Measurements from ENCODE around the gene POTEI. TPM values are rescaled to one million over a fixed set of nuclear protein-coding genes. Genes with fewer than 3 reads are reported as not detected.
"Not testable (repeated sequence)": the region's sequence is repeated elsewhere in the genome, so short reads cannot be mapped to it uniquely, and the experiment has no call there.

The POTEI gene
- 0.08 TPM for polyA plus RNA-seq (2012; ENCODE audit: insufficient read depth, insufficient read length, low read depth)

DNA sequence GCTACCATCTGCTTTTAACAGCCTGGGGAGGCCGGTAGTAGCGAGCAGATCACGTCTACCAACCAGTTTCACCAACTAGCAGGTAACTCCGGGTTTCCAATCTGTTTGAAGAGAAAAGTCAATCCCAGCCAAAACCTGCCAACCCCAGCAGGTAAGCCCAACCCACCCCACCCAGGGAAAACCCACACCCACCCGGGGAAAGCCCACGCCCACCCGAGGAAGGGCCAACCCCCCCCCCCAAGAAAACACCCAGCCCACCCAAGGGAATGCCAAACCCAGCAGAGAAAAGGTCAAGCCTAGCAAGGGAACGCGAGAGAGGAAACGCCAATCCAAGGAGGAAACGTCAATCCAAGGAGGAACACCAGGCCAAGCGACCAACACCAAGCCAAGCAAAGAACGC lies at the start of gene POTEI:
POTEI (minus strand) TSS at position 101 of the 400 bp plus-strand sequence; CDS start at position 8, 93 bp downstream.
- H3K36me3 ChIP-seq; H3K9me3 ChIP-seq; H3K4me1 ChIP-seq; DNase-seq; H3K4me3 ChIP-seq (ENCODE audit: low read depth, low read length); H3K27me3 ChIP-seq: not testable (repeated sequence)

DNA sequence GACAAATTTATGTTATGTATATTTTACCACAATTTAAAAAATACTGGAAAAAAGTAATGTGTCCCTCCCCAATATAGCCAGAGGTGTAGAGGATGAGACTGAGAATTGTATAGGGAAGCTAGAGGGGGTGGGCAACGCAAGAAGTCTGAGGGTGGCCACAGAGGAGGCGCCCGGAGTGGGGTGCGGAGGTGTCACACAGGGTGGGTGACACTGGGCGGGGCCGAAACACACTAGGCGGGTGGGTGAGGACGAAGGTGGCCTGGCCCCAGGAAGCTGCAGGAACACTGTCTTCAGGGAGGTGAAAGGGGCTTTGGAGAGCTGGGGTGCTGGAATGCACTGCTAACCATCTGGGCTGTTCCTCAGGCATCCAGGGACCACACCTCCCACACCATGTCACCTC lies 47.3 kb upstream of the POTEI start:
- not testable (repeated sequence) for DNase-seq; H3K4me1 ChIP-seq; H3K9me3 ChIP-seq; H3K36me3 ChIP-seq; H3K27me3 ChIP-seq; H3K4me3 ChIP-seq (ENCODE audit: low read depth, low read length)

DNA sequence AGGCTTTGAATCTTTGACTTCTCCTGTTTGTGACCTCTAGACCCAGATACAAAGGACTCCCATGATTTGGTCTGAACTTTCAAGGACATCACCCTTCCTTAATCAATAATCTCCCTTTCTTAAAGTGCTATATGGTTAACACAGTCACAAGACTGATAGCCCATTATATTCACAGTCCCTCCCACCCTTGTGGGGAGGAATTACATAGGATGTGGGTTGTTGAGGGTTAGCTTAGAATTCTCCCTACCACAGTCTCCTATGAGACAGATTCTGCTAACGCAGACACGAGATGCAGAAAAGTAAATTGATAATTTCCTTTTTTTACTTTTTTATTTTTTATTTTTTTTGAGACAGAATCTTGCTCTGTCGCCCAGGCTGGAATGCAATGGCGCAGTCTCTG lies 45.0 kb upstream of the POTEI start:
- not testable (repeated sequence) for H3K9me3 ChIP-seq; H3K4me3 ChIP-seq (ENCODE audit: low read depth, low read length); H3K4me1 ChIP-seq; DNase-seq; H3K27me3 ChIP-seq; H3K36me3 ChIP-seq

DNA sequence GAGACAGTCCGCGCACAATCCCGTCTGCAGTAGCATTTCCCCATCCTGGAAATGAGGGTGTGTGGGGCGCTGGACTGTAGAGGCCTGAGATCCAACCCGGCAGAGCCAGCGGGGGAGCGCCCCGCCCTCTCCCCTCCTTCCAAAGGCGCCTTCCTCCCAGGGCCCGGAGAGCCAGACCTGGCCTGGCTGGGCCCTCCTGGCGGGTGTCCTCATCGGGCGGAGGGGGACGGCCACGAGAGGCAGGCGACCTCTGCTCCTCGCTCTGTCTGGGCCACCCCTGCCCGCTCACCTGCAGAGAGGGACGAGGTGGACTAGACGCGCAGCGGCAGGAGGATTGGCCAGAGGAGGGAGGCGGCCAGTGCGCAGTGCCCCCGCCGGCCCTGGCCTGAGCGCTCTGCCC lies 40.3 kb upstream of the POTEI start:
- H3K27me3 ChIP-seq; H3K4me3 ChIP-seq (ENCODE audit: low read depth, low read length); DNase-seq: not testable (repeated sequence)

DNA sequence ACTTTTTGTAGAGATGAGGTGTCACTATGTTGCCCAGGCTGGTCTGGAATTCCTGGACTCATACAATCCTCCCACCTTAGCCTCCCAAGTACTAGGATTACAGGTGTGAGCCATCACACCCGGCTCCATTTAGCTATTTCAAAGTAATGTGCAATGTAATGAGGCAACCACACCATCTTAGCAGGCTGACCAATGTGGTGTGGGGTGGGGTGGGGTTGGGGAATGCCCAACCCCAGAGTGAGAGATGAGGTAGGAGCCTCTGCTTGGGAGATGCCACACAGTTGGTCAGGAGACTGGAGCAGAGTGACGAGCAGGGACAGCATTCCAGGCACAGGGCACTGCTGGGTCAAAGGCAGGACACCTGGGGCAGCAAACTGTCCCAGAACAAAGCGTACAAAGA lies 39.3 kb upstream of the POTEI start:
- H3K27me3 ChIP-seq; H3K36me3 ChIP-seq; DNase-seq; H3K4me3 ChIP-seq (ENCODE audit: low read depth, low read length); H3K9me3 ChIP-seq; H3K4me1 ChIP-seq: not testable (repeated sequence)

More for the DNA sequence above, 40.3 kb upstream of the POTEI start:
- H3K36me3 ChIP-seq, H3K9me3 ChIP-seq, H3K4me1 ChIP-seq: not testable (repeated sequence)

DNA sequence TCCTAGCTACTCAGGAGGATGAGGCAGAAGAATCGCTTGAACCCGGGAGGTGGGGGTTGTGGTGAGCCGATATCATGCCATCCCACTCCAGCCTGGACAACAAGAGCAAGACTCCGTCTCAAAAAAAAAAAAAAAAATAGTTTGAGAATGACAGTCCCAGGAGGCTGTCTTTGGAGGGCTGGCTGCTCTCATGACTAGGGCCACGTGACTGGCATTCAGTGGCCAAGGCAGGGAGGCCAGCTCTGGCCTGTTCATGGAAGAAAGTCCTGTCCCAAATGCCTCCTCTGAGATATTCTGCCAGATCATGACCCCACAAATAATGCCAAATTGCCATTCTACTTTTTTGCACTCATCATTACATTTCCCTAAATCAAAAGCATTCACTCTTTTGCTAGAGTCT lies 35.9 kb upstream of the POTEI start:
- H3K36me3 ChIP-seq; H3K4me1 ChIP-seq; H3K9me3 ChIP-seq; DNase-seq; H3K4me3 ChIP-seq (ENCODE audit: low read depth, low read length); H3K27me3 ChIP-seq: not testable (repeated sequence)

DNA sequence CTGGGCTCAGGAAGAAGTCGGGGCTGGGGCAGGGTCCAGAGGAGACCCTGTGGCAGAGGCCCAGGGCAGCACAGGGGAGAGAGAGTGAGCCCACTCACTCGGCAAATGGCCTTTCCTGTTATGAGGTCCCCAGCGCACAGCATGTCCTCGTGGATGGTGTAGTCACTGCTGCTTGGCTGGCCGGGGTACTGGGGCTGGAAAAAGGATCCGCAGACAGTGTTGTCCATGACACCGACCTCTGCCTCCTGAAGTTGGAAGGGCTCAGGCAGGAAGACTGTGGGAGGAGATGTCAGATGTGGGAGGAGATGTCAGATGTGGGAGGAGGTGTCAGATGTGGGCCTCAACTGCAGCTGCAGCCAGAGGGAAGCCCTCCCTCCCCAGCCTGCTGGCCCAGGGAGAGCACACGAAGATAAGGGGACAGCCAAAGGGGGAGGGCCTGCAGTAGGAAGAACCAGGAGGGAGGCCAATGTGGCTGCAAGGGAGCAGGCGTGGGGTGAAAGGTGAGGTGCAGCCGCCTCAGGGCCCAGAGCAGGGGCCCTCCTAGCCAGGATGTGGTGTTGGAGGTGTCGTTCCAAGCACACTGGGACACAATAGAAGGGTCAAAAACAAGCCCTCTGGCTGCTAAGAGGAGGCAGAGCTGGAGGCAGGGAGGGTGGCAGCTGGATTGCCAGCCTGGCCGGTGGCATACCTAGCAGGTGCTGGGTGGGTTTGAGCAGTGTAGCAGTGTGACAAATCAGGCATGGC lies 34.8 kb upstream of the POTEI start:
- not testable (repeated sequence) for H3K27me3 ChIP-seq; H3K4me1 ChIP-seq; H3K4me3 ChIP-seq (ENCODE audit: low read depth, low read length); H3K9me3 ChIP-seq; DNase-seq; H3K36me3 ChIP-seq

DNA sequence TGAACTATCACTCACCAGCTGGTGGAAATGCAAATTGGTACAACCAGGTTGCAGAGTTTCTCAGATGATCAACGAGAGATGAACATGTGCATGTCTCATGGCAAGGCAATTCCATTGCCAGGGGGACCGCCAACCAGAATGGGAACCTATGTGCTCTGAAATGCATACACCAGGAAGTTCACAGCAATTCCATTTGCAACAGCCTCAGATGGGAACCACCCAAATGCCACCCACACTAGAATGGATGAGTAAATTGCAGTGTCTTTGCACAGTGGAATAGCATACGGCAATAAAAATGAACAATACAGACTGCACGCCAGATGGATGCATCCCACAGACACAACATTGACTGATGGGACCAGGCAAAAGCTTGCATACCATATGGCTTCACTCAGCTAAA lies 33.7 kb upstream of the POTEI start:
- not testable (repeated sequence) for H3K9me3 ChIP-seq; H3K27me3 ChIP-seq; DNase-seq; H3K4me1 ChIP-seq; H3K36me3 ChIP-seq; H3K4me3 ChIP-seq (ENCODE audit: low read depth, low read length)

DNA sequence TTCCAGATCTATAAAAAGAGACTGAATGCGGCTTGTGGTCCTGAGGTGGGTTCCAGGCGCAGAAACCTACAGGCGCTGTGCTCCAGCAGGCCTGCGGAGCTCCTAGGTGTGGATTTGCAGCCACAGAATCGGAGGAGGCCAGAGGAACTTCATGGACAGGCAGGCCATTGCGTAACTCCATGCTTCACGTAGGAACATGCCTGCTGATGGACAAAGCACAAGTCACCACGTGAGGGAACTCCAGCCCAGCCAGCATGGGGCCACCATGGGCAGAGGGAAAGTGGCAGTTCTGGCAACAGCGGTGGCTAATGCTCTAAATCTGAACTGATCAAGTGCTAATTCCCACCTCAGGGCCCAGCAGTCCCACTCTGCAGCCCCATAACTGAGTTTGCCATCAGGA lies 29.1 kb upstream of the POTEI start:
- H3K36me3 ChIP-seq; H3K9me3 ChIP-seq; H3K4me3 ChIP-seq (ENCODE audit: low read depth, low read length); H3K4me1 ChIP-seq; H3K27me3 ChIP-seq; DNase-seq: not testable (repeated sequence)

DNA sequence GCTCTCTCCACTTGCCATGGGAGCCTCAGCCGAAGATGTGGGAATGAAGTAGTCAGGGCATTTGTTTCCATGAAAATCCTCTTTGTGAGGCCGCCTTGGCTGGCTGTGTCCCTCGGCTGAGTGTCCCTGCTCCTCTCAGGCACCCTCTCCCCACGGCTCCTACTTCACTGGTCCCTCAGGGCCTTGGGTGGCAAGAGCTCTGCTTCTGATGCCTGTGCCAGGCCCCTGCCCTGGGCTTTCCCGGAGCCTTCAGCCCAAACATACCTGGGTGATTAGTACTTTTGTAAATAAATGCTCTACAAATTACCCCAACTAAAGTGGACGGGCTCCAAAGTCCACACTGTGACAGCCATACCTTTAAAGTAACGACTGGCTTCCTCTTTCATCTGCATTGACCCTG lies 27.5 kb upstream of the POTEI start:
- not testable (repeated sequence) for H3K4me1 ChIP-seq; H3K4me3 ChIP-seq (ENCODE audit: low read depth, low read length); DNase-seq; H3K27me3 ChIP-seq; H3K9me3 ChIP-seq; H3K36me3 ChIP-seq

DNA sequence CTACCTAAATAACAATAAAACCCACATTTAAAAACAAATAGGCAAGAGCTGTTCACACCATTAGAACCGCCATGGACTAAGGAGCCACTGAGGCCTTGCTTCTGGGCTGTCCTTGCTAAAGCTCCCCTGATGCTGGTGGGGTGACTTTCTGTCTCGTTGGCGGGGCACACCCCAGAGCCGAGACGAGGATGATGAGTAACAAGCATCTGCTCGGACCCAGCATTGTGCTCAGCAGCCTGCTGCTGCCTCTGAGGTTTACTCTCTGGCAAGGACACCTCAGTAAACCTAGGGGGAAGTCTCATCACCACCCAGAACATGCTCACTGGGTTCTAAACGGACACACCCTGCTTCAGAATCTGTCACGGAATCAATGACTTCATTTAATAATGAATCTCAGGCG lies 22.5 kb upstream of the POTEI start:
- H3K36me3 ChIP-seq; H3K4me3 ChIP-seq (ENCODE audit: low read depth, low read length); H3K4me1 ChIP-seq; H3K27me3 ChIP-seq; DNase-seq; H3K9me3 ChIP-seq: not testable (repeated sequence)

DNA sequence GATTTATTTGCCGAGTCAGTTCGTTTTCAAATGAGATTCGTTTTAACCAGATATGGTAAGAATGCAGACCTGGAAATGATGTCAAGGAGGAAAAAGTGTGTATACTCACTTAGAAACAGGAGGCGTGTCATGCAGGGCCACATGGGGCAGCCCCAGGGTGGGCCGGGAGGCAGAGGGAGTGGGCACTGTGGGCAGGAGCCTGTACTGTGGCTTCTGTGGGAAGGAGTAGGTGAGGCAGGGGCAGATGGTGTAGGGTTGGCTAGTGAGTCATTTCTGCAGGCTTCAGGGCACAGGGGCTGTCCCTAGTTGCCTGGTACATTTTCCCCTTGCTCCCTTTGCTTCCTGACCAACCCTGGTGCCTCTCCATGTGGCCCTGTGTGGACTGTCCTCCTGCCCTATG lies 22.1 kb upstream of the POTEI start:
- not testable (repeated sequence) for DNase-seq; H3K36me3 ChIP-seq; H3K4me1 ChIP-seq; H3K9me3 ChIP-seq; H3K4me3 ChIP-seq (ENCODE audit: low read depth, low read length); H3K27me3 ChIP-seq

DNA sequence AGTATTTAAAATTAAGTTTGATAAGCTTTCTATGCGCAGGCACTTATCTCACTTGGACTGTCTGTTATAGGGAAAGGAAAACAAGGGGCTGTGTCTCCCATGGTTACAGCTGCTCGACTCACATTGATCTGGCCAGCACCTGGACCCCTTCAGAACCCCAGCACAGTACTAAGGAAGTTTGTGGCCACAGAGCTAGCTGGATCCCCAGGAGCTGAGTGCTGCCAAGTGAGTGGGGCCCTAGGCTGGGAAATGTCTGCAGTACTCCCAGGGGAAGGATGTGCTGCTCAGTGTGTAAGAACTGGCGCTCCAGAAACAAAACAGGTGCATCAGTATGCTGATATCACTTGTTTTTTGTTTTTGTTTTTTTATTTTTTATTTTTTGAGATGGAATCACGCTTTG lies 21.1 kb upstream of the POTEI start:
- not testable (repeated sequence) for DNase-seq; H3K9me3 ChIP-seq; H3K27me3 ChIP-seq; H3K4me3 ChIP-seq (ENCODE audit: low read depth, low read length); H3K4me1 ChIP-seq; H3K36me3 ChIP-seq

DNA sequence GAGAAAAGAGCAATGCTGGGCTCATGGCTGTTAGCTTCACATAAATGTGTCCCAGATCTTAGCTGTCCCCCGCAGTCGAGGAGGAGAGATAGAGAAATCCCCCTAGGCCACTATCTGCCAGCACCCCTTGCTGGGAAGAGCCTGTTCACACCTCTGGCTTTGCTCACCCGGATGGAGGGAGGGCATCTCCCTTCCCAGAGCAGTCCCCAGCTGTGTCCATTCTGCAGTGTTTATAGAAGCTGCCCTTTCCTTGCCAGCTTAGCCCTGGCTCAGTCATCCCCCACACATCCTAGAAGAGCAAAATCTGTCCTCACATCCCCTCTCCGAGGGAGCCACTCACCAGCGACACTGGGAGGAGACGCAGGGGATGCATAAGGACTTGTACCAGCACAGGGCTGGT lies 20.4 kb upstream of the POTEI start:
- H3K36me3 ChIP-seq; H3K9me3 ChIP-seq; H3K4me1 ChIP-seq; H3K4me3 ChIP-seq (ENCODE audit: low read depth, low read length); H3K27me3 ChIP-seq; DNase-seq: not testable (repeated sequence)

DNA sequence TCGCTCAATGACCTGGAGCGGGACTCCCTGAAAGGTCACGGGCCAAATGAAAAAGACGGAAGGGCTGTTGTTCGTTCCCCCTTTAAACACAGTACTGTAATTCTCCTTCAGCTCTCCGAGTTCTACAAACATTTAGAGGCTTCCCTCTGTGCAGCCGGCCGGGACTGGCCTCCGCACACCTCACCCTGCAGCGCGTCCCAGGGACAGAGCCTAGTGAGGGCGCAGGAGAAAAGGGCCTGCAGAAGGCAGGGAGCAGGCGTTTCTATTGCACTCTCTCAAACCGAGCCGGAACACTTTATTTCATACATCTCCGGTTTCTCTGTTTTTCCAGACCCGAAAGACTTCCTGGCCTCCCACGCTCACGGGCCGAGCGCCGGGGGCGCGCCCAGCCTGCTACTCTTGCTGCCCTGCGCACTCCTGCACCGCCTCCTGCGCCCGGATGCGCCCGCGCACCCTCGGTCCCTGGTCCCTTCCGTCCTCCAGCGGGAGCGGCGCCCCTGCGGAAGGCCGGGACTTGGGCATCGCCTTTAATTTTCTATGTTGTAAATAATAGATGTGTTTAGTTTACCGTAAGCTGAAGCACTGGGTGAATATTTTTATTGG lies 18.3 kb upstream of the POTEI start:
- H3K4me1 ChIP-seq; H3K9me3 ChIP-seq; H3K4me3 ChIP-seq (ENCODE audit: low read depth, low read length); H3K36me3 ChIP-seq; DNase-seq; H3K27me3 ChIP-seq: not testable (repeated sequence)

DNA sequence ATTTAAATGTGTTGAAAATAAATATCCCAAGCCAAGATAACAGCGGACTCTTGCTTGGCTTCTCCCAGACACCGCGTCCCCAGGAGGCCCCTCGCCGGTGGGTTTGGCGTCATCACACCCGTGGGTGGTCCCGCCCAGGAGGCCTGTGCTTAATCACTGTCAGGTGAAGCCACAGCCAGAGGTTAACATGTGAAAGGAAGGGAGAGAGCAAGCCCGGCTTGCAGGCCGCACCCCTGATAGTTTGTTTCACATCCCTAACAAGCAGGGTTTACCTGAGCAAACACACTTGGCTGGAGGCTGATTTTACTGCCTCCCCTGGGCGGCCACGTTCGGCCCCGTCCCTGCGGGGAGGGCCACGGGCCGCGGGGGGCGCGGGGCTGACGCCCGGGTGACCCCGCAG lies 13.3 kb upstream of the POTEI start:
- not testable (repeated sequence) for DNase-seq; H3K36me3 ChIP-seq; H3K27me3 ChIP-seq; H3K4me1 ChIP-seq; H3K9me3 ChIP-seq; H3K4me3 ChIP-seq (ENCODE audit: low read depth, low read length)

DNA sequence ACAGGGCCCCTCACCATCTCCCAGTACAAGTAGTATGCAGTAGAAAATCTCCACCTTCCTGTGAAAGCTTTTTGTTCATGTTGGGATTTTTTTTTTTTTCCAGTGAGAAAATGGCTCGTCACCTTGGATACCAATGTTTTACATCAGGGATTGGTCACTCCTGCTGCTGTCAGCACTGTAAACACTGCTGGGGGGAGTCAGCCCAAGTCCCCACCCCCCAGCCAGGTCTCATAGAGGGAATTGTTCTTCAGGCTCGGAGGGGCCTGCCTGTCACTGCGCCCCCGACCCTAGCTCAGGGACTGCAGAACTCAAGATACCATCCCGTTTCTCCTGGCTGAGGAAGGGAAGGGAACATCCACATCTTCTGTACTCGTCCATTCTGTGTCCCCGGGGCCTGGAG lies 11.9 kb upstream of the POTEI start, which contains the start of gene CFC1B:
CFC1B (plus strand) TSS at position 231 of the 400 bp plus-strand sequence. CDS start 263 bp downstream, outside the sequence.
- H3K4me1 ChIP-seq; H3K27me3 ChIP-seq; H3K9me3 ChIP-seq; DNase-seq; H3K36me3 ChIP-seq; H3K4me3 ChIP-seq (ENCODE audit: low read depth, low read length): not testable (repeated sequence)

Measured in BE2C (cell line).